ENCODE results near the gene GPX2.

DNA sequence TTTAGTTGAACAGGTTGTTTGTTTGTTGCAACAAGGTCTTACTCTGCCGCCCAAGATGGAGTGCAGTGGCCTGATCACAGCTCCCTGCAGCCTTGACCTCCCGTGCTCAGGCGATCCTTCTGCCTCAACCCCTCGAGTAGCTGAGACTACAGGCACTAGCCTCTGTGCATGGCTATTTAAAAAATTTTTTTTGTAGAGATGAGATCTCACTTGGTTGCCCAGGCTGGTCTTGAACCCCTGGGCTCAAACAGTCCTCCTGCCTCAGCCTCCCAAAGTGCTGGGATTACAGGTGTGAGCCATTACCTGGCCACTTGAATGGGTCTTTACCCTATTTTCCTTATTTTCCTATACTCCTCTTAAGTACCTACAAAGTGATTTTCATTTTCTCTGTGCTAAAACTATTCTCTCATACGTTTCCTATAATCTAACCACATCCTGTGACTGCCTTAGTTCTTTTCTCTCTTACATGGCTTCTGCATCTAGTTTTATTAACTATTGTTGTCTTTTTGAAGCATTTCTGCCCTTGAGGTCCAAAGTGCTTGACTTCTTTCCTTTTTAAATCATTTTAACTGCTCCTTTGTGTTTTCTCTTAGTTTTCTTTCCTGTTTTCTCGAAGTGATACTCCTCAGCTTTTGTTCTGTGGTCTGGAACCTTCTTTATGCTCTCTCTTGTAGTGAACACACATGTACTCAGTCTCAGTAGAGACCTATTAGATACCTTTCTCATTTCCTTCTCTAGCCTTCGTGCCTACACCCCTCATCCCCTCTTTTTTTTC is 14.1 kb downstream of the GPX2 start:
- TF ChIP-seq CTCF (IDR thresholded peaks at IDR 0.05) (no peak), POLR2A (IDR thresholded peaks at IDR 0.05) (no peak)
